Right lobe of liver (tissue), 6 donors: Measurements from ENCODE around the gene SPACA7. TPM values are rescaled to one million over a fixed set of nuclear protein-coding genes. Genes with fewer than 3 reads are reported as not detected.
A peak's percentile ranks its signal among the peaks of the same experiment; 100 is the strongest.

Experiments used
- ATAC-seq, 4 donors: fragments of 200-7000 bp; cut with Tn5 transposase; one replicate each; pipeline ENCODE4 v1.9.1; 2020; ENCODE audit warnings: mild to moderate bottlenecking in 4 of 4, moderate library complexity in 4 of 4
- DNase-seq, 3 donors: peaks; one replicate each; pipeline ENCODE4 v3.0.0-alpha.2; 2020
- H3K27ac ChIP-seq, 3 donors: fragments of 200-600 bp; one replicate each; pipeline ENCODE4 v1.8.0; 2022
- H3K27me3 ChIP-seq, 2 donors: fragments of 200-600 bp; one replicate each; pipeline ENCODE4 v1.8.0; 2022
- H3K36me3 ChIP-seq, 4 donors: fragments of 200-600 bp; sonication (generic) in 1 of 4; one replicate each; pipeline versions ENCODE4 v1.5.1 to v1.8.0; 2017 to 2022; ENCODE audit warnings: control low read depth in 1 of 4
- H3K4me1 ChIP-seq, 4 donors: fragments of 200-600 bp; sonication (generic) in 1 of 4; one replicate each; pipeline versions ENCODE4 v1.5.1 to v1.8.0; 2017 to 2022; ENCODE audit warnings: control low read depth in 1 of 4
- H3K4me3 ChIP-seq, 3 donors: fragments of 200-600 bp; one replicate each; pipeline ENCODE4 v1.8.0; 2022
- H3K9me3 ChIP-seq, 4 donors: fragments of 200-600 bp; sonication (generic) in 1 of 4; one replicate each; pipeline versions ENCODE4 v1.5.1 to v1.8.0; 2017 to 2022; ENCODE audit warnings: control low read depth in 1 of 4
- CTCF ChIP-seq, 4 donors: fragments of 200-600 bp in 3 of 4; fragments of 450-650 bp in 1 of 4; IDR thresholded peaks; one replicate each; pipeline versions ENCODE4 v1.5.1 to v1.8.0; 2016 to 2022; ENCODE audit warnings: antibody characterized with exemption in 4 of 4, mild to moderate bottlenecking in 2 of 4
- POLR2A ChIP-seq: fragments of 450-650 bp; IDR thresholded peaks from one replicate; pipeline ENCODE4 v1.6.1; 2017; ENCODE audit warnings: antibody characterized with exemption, mild to moderate bottlenecking
- WGBS: methylation state at CpG from one replicate; pipeline ENCODE4 v1.1.6; 2018; ENCODE audit warnings: low coverage, low lambda C conversion rate; ENCODE audit not compliant: insufficient coverage; ENCODE audit errors: missing lambda C conversion rate; 5-methylcytosine and 5-hydroxymethylcytosine counted together
- intact Hi-C, 2 donors: fragments of 100-400 bp; cut with DNase I; formaldehyde crosslinking; loops; one replicate each; pipeline versions ENCODE4 v1.11.2 to v1.14.1; 2022
- total RNA-seq, 6 experiments: library from RNA; depleted of rRNA in 2 of 6; stranded (reverse); fragments of >200 nt in 2 of 6; fragmentation: NEBNext Ultra II Directional in 3 of 6; extraction: Animal tissue kit (Norgen Biotek cat#: 25700) in 3 of 6; gene quantifications; one replicate each; pipeline versions ENCODE4 v1.1.0 to v1.2.4, GENCODE V29; 2016 to 2023
- donor health status: DM: no; HTN: yes; CAD: no.
- donor health status: DM: no; HTN: no; CAD: no.
- donor health status: DM: no; HTN: no; CAD: no.
- donor health status: DM: no; HTN: yes; CAD: no.
- donor health status: DM: no; HTN: yes; CAD: no.

Gene SPACA7
- total RNA-seq, 6 experiments from 2014 or later, result not detected

- Histone ChIP-seq H3K9me3 (no peaks in the 10 kb centered on the region), H3K36me3 (no peaks in the 10 kb centered on the region), H3K27ac (no peak overlapping the region), H3K27me3 (no peaks in the 10 kb centered on the region), H3K4me1 (no peaks in the 10 kb centered on the region), H3K4me3 (no peak overlapping the region)
- no peak for TF ChIP-seq POLR2A
- no peak for TF ChIP-seq CTCF (IDR thresholded peaks at IDR 0.05)
- intact Hi-C loops, result no loop called here
- DNase-seq (no peak), ATAC-seq (no peak)
- WGBS, result 59% methylated on average over 9 of the region's 19 CpGs
Observed at GRCh38 chr13:112330066-112330465, 46.1 kb upstream of the SPACA7 start.

GRCh38 chr13:112330479-112331381 lies 45.4 kb upstream of the SPACA7 start:
- DNase-seq (peak in 1 of 3 donors; percentile 40), ATAC-seq (peak; percentile 59 to 86 (median 74))
- no peak overlapping the region for H3K27ac ChIP-seq
- no peaks in the 10 kb centered on the region for H3K27me3 ChIP-seq
- intact Hi-C loops, result no loop called here
- H3K9me3 ChIP-seq, result no peaks in the 10 kb centered on the region
- no peaks in the 10 kb centered on the region for H3K4me1 ChIP-seq
- 33% methylated on average over 31 of the region's 78 CpGs for WGBS
- no peaks in the 10 kb centered on the region for H3K36me3 ChIP-seq
- peak overlapping the region in 1 of 3 donors; percentile 16 for H3K4me3 ChIP-seq
- no peak for TF ChIP-seq CTCF (IDR thresholded peaks at IDR 0.05)
- TF ChIP-seq POLR2A, result no peak

- 47% methylated on average over 7 of the region's 20 CpGs for WGBS
- no peak overlapping the region for H3K4me3 ChIP-seq
- no peak overlapping the region for H3K27ac ChIP-seq
- TF ChIP-seq CTCF (IDR thresholded peaks at IDR 0.05), result no peak
- no peak for TF ChIP-seq POLR2A
- ATAC-seq, result no peak
- no peaks in the 10 kb centered on the region for H3K36me3 ChIP-seq
- H3K9me3 ChIP-seq, result no peaks in the 10 kb centered on the region
- no peak for DNase-seq
- H3K4me1 ChIP-seq, result no peaks in the 10 kb centered on the region
- intact Hi-C loops, result no loop called here
- no peaks in the 10 kb centered on the region for H3K27me3 ChIP-seq
Observed at GRCh38 chr13:112331675-112332074, 44.5 kb upstream of the SPACA7 start.

GRCh38 chr13:112332727-112333126 lies 43.4 kb upstream of the SPACA7 start:
- DNase-seq (peak in 1 of 3 donors; percentile 58), ATAC-seq (peak in 3 of 4 donors; percentile 10 to 28 (median 16))
- intact Hi-C loops, result no loop called here
- Histone ChIP-seq H3K27me3 (no peaks in the 10 kb centered on the region), H3K36me3 (no peaks in the 10 kb centered on the region), H3K27ac (no peak overlapping the region), H3K9me3 (no peaks in the 10 kb centered on the region), H3K4me1 (no peaks in the 10 kb centered on the region), H3K4me3 (no peak overlapping the region)
- no peak for TF ChIP-seq CTCF (IDR thresholded peaks at IDR 0.05)
- no peak for TF ChIP-seq POLR2A
- 18% methylated on average over 2 of the region's 10 CpGs for WGBS
